ENCODE data around the gene THOC2.
"Not testable (repeated sequence)": the region's sequence is repeated elsewhere in the genome, so short reads cannot be mapped to it uniquely, and the experiment has no call there.

The THOC2 gene

GRCh38 chrX:123732670-123733363, at the start of gene THOC2:
Gene THOC2, minus strand, starts transcription at chrX:123733052. Its CDS starts 30 bp downstream, at chrX:123733022.
- Histone ChIP-seq H3K36me3 (ENCODE audit: control insufficient read depth, insufficient read depth, low read length) (no peaks in the 10 kb centered on the region), H3K9me3 (ENCODE audit: control insufficient read depth, insufficient read depth, low read length) (no peaks in the 10 kb centered on the region), H3K27ac (ENCODE audit: low read length) (no peak within 1 kb of the TSS), H3K4me3 (ENCODE audit: low read length) (peak within 1 kb of the TSS; percentile 97), H3K4me1 (ENCODE audit: control insufficient read depth, insufficient read depth, low read length) (no peaks in the 10 kb centered on the region), H3K27me3 (ENCODE audit: control insufficient read depth, insufficient read depth, low read length) (no peaks in the 10 kb centered on the region)
- WGBS (ENCODE audit: insufficient coverage, insufficient read length), result no CpG with 5 or more reads among the region's 49 CpGs
- no peak for DNase-seq (ENCODE audit: low read depth, low spot score)

- H3K27ac ChIP-seq (ENCODE audit: low read length); H3K36me3 ChIP-seq (ENCODE audit: control insufficient read depth, insufficient read depth, low read length); H3K9me3 ChIP-seq (ENCODE audit: control insufficient read depth, insufficient read depth, low read length); H3K27me3 ChIP-seq (ENCODE audit: control insufficient read depth, insufficient read depth, low read length); H3K4me1 ChIP-seq (ENCODE audit: control insufficient read depth, insufficient read depth, low read length); H3K4me3 ChIP-seq (ENCODE audit: low read length); DNase-seq (ENCODE audit: low read depth, low spot score): not testable (repeated sequence)
- WGBS (ENCODE audit: insufficient coverage, insufficient read length), result no CpG with 5 or more reads among the region's 10 CpGs
Measured at GRCh38 chrX:123781786-123782185, 48.9 kb upstream of the THOC2 start.

GRCh38 chrX:123779908-123780396, 47.1 kb upstream of the THOC2 start:
- Histone ChIP-seq H3K36me3 (ENCODE audit: control insufficient read depth, insufficient read depth, low read length) (no peaks in the 10 kb centered on the region), H3K9me3 (ENCODE audit: control insufficient read depth, insufficient read depth, low read length) (no peaks in the 10 kb centered on the region), H3K27ac (ENCODE audit: low read length) (no peak overlapping the region), H3K4me1 (ENCODE audit: control insufficient read depth, insufficient read depth, low read length) (no peaks in the 10 kb centered on the region), H3K4me3 (ENCODE audit: low read length) (no peak overlapping the region), H3K27me3 (ENCODE audit: control insufficient read depth, insufficient read depth, low read length) (no peaks in the 10 kb centered on the region)
- no CpG with 5 or more reads among the region's 1 CpG for WGBS (ENCODE audit: insufficient coverage, insufficient read length)
- DNase-seq (ENCODE audit: low read depth, low spot score), result no peak

GRCh38 chrX:123773258-123773988, 40.6 kb upstream of the THOC2 start:
- DNase-seq (ENCODE audit: low read depth, low spot score), result no peak
- WGBS (ENCODE audit: insufficient coverage, insufficient read length), result no CpG with 5 or more reads among the region's 4 CpGs
- no peaks in the 10 kb centered on the region for H3K36me3 ChIP-seq (ENCODE audit: control insufficient read depth, insufficient read depth, low read length)
- H3K4me3 ChIP-seq (ENCODE audit: low read length), result no peak overlapping the region
- no peaks in the 10 kb centered on the region for H3K4me1 ChIP-seq (ENCODE audit: control insufficient read depth, insufficient read depth, low read length)
- H3K9me3 ChIP-seq (ENCODE audit: control insufficient read depth, insufficient read depth, low read length), result no peaks in the 10 kb centered on the region
- no peaks in the 10 kb centered on the region for H3K27me3 ChIP-seq (ENCODE audit: control insufficient read depth, insufficient read depth, low read length)
- H3K27ac ChIP-seq (ENCODE audit: low read length), result no peak overlapping the region

GRCh38 chrX:123771449-123772064, 38.7 kb upstream of the THOC2 start:
- no peaks in the 10 kb centered on the region for H3K27me3 ChIP-seq (ENCODE audit: control insufficient read depth, insufficient read depth, low read length)
- no CpG with 5 or more reads among the region's 4 CpGs for WGBS (ENCODE audit: insufficient coverage, insufficient read length)
- no peaks in the 10 kb centered on the region for H3K4me1 ChIP-seq (ENCODE audit: control insufficient read depth, insufficient read depth, low read length)
- DNase-seq (ENCODE audit: low read depth, low spot score), result no peak
- no peak overlapping the region for H3K27ac ChIP-seq (ENCODE audit: low read length)
- no peaks in the 10 kb centered on the region for H3K36me3 ChIP-seq (ENCODE audit: control insufficient read depth, insufficient read depth, low read length)
- H3K4me3 ChIP-seq (ENCODE audit: low read length), result no peak overlapping the region
- no peaks in the 10 kb centered on the region for H3K9me3 ChIP-seq (ENCODE audit: control insufficient read depth, insufficient read depth, low read length)

GRCh38 chrX:123764967-123765871, 32.4 kb upstream of the THOC2 start:
- Histone ChIP-seq H3K36me3 (ENCODE audit: control insufficient read depth, insufficient read depth, low read length) (no peaks in the 10 kb centered on the region), H3K27ac (ENCODE audit: low read length) (no peak overlapping the region), H3K9me3 (ENCODE audit: control insufficient read depth, insufficient read depth, low read length) (no peaks in the 10 kb centered on the region), H3K4me1 (ENCODE audit: control insufficient read depth, insufficient read depth, low read length) (no peaks in the 10 kb centered on the region), H3K27me3 (ENCODE audit: control insufficient read depth, insufficient read depth, low read length) (no peaks in the 10 kb centered on the region), H3K4me3 (ENCODE audit: low read length) (peak overlapping the region; percentile 8; the same call in 1 of the 2 replicates)
- DNase-seq (ENCODE audit: low read depth, low spot score), result peak; percentile 45
- no CpG with 5 or more reads among the region's 38 CpGs for WGBS (ENCODE audit: insufficient coverage, insufficient read length)

- not testable (repeated sequence) for H3K4me1 ChIP-seq (ENCODE audit: control insufficient read depth, insufficient read depth, low read length); H3K27me3 ChIP-seq (ENCODE audit: control insufficient read depth, insufficient read depth, low read length); H3K4me3 ChIP-seq (ENCODE audit: low read length); H3K36me3 ChIP-seq (ENCODE audit: control insufficient read depth, insufficient read depth, low read length); DNase-seq (ENCODE audit: low read depth, low spot score); H3K27ac ChIP-seq (ENCODE audit: low read length); H3K9me3 ChIP-seq (ENCODE audit: control insufficient read depth, insufficient read depth, low read length)
- WGBS (ENCODE audit: insufficient coverage, insufficient read length), result no CpG with 5 or more reads among the region's 3 CpGs
Measured at GRCh38 chrX:123759849-123760248, 27.0 kb upstream of the THOC2 start.

GRCh38 chrX:123757794-123758193, 24.9 kb upstream of the THOC2 start:
- DNase-seq (ENCODE audit: low read depth, low spot score), result not testable (repeated sequence)

GRCh38 chrX:123756320-123756719, 23.5 kb upstream of the THOC2 start:
- Histone ChIP-seq H3K4me1 (ENCODE audit: control insufficient read depth, insufficient read depth, low read length) (no peaks in the 10 kb centered on the region), H3K27me3 (ENCODE audit: control insufficient read depth, insufficient read depth, low read length) (no peaks in the 10 kb centered on the region), H3K9me3 (ENCODE audit: control insufficient read depth, insufficient read depth, low read length) (no peaks in the 10 kb centered on the region), H3K36me3 (ENCODE audit: control insufficient read depth, insufficient read depth, low read length) (no peaks in the 10 kb centered on the region), H3K4me3 (ENCODE audit: low read length) (no peak overlapping the region), H3K27ac (ENCODE audit: low read length) (no peak overlapping the region)
- DNase-seq (ENCODE audit: low read depth, low spot score), result no peak

More at GRCh38 chrX:123757794-123758193, 24.9 kb upstream of the THOC2 start:
- H3K27ac ChIP-seq (ENCODE audit: low read length); H3K36me3 ChIP-seq (ENCODE audit: control insufficient read depth, insufficient read depth, low read length); H3K4me1 ChIP-seq (ENCODE audit: control insufficient read depth, insufficient read depth, low read length); H3K27me3 ChIP-seq (ENCODE audit: control insufficient read depth, insufficient read depth, low read length); H3K4me3 ChIP-seq (ENCODE audit: low read length); H3K9me3 ChIP-seq (ENCODE audit: control insufficient read depth, insufficient read depth, low read length): not testable (repeated sequence)
- no CpG with 5 or more reads among the region's 1 CpG for WGBS (ENCODE audit: insufficient coverage, insufficient read length)

GRCh38 chrX:123755107-123755506, 22.3 kb upstream of the THOC2 start:
- H3K36me3 ChIP-seq (ENCODE audit: control insufficient read depth, insufficient read depth, low read length), result no peaks in the 10 kb centered on the region
- no peaks in the 10 kb centered on the region for H3K9me3 ChIP-seq (ENCODE audit: control insufficient read depth, insufficient read depth, low read length)
- no peaks in the 10 kb centered on the region for H3K4me1 ChIP-seq (ENCODE audit: control insufficient read depth, insufficient read depth, low read length)
- H3K4me3 ChIP-seq (ENCODE audit: low read length), result no peak overlapping the region
- DNase-seq (ENCODE audit: low read depth, low spot score), result no peak
- H3K27ac ChIP-seq (ENCODE audit: low read length), result no peak overlapping the region
- WGBS (ENCODE audit: insufficient coverage, insufficient read length), result no CpG with 5 or more reads among the region's 2 CpGs
- no peaks in the 10 kb centered on the region for H3K27me3 ChIP-seq (ENCODE audit: control insufficient read depth, insufficient read depth, low read length)

Data from iPS DF 6.9 (cell line).